Endothelial cell of umbilical vein (primary cell): ENCODE data around the gene NUDT3. TPM values are rescaled to one million over a fixed set of nuclear protein-coding genes. Genes with fewer than 3 reads are reported as not detected.

Experiments
- BruUV-seq: library from RNA; stranded (reverse); fragments of 400-500 nt; replicated peaks from 2 replicates; lab custom pipeline; 2021; lab: Mats Ljungman, UMichigan
- CTCF ChIA-PET: fragments of 300-600, 350-600 bp; sonication (Branson Sonifier 250); formaldehyde crosslinking; loops from one replicate; lab custom pipeline; 2021; ENCODE audit warnings: antibody characterized with exemption, inconsistent platforms; lab: Charles Lee
- POLR2A ChIA-PET: fragments of 300-600, 350-600 bp; sonication (Branson Sonifier 250); formaldehyde crosslinking; loops from one replicate; lab custom pipeline; 2021; ENCODE audit warnings: antibody characterized with exemption, inconsistent platforms; lab: Charles Lee
- DNase-seq: peaks from one replicate; pipeline ENCODE4 v3.0.0-alpha.2; 2011; ENCODE audit warnings: low read depth, low spot score
- FAIRE-seq: peaks from 2 replicates; lab custom pipeline; 2011; peaks lifted over from hg19 to GRCh38; lab: Jason Lieb, UNC
- H2AFZ ChIP-seq: 2 replicates; pipeline ENCODE4 v1.6.0; 2012; ENCODE audit warnings: low read depth, low read length, control low read depth, inconsistent platforms
- H3K27ac ChIP-seq: 2 replicates; pipeline ENCODE4 v1.5.1; 2011; ENCODE audit warnings: low read depth, mild to moderate bottlenecking, control low read depth, low read length, moderate library complexity; ENCODE audit not compliant: insufficient read depth
- H3K27me3 ChIP-seq, 2 experiments: 2 replicates each; pipeline versions ENCODE4 v1.6.0 to v1.6.1; 2011; ENCODE audit warnings: low read length in 2 of 2, mixed read lengths in 1 of 2; ENCODE audit not compliant: control insufficient read depth in 2 of 2, insufficient read depth in 2 of 2
- H3K36me3 ChIP-seq, 2 experiments: 2 replicates in 1 of 2; 3 replicates in 1 of 2; pipeline ENCODE4 v1.5.1; 2011; ENCODE audit warnings: low read length in 2 of 2, mild to moderate bottlenecking in 1 of 2, moderate library complexity in 1 of 2; ENCODE audit not compliant: control insufficient read depth in 2 of 2, insufficient read depth in 2 of 2; ENCODE audit errors: extremely low read depth in 1 of 2
- H3K4me1 ChIP-seq: 3 replicates; pipeline ENCODE4 v1.5.1; 2011; ENCODE audit warnings: mild to moderate bottlenecking, low read length; ENCODE audit not compliant: control insufficient read depth, insufficient read depth; ENCODE audit errors: extremely low read depth
- H3K4me2 ChIP-seq: 2 replicates; pipeline ENCODE4 v1.6.1; 2011; ENCODE audit warnings: low read length, control low read depth, mixed read lengths; ENCODE audit not compliant: insufficient read depth
- H3K4me3 ChIP-seq, 3 experiments: fragments of 200-600 bp in 1 of 3; sonication (generic), shearing (Covaris generic) in 1 of 3; replicated peaks in 1 of 3; 2 replicates each; pipeline ENCODE4 v1.5.1; 2011 to 2016; ENCODE audit warnings: control low read depth in 3 of 3, low read length in 3 of 3, mild to moderate bottlenecking in 2 of 3, inconsistent platforms in 1 of 3, low read depth in 1 of 3, moderate library complexity in 1 of 3; ENCODE audit not compliant: insufficient read depth in 1 of 3
- H3K79me2 ChIP-seq: 2 replicates; pipeline ENCODE4 v1.6.0; 2012; ENCODE audit warnings: low read length, inconsistent platforms; ENCODE audit not compliant: control insufficient read depth, insufficient read depth
- H3K9ac ChIP-seq: replicated peaks from 2 replicates; pipeline ENCODE3; 2011; ENCODE audit warnings: low read length, control low read depth; ENCODE audit not compliant: insufficient read depth; ENCODE audit errors: extremely low read depth
- H3K9me1 ChIP-seq: replicated peaks from 3 replicates; pipeline ENCODE4 v1.6.0; 2011; ENCODE audit warnings: mild to moderate bottlenecking, low read length; ENCODE audit not compliant: control insufficient read depth, insufficient read depth; ENCODE audit errors: extremely low read depth
- H3K9me3 ChIP-seq: replicated peaks from 2 replicates; pipeline ENCODE4 v1.5.1; 2012; ENCODE audit warnings: low read length, inconsistent platforms; ENCODE audit not compliant: control insufficient read depth, insufficient read depth
- H4K20me1 ChIP-seq: replicated peaks from 2 replicates; pipeline ENCODE3; 2011; ENCODE audit warnings: mild to moderate bottlenecking, low read length; ENCODE audit not compliant: control insufficient read depth, insufficient read depth; ENCODE audit errors: extremely low read depth
- CTCF ChIP-seq, 2 donors: IDR thresholded peaks; 1 replicate in 1 of 2; 2 replicates in 1 of 2; pipeline ENCODE4 v1.5.1; 2011; ENCODE audit warnings: low read length in 2 of 2, mild to moderate bottlenecking in 2 of 2, moderate library complexity in 2 of 2, control low read depth in 1 of 2, inconsistent platforms in 1 of 2, low read depth in 1 of 2; ENCODE audit not compliant: insufficient read depth in 1 of 2; ENCODE audit errors: extremely low read depth in 1 of 2
- FOS ChIP-seq: IDR thresholded peaks from 2 replicates; pipeline ENCODE4 v1.6.1; 2011; ENCODE audit warnings: mild to moderate bottlenecking, low read length, moderate library complexity, borderline replicate concordance; ENCODE audit not compliant: insufficient read depth
- GATA2 ChIP-seq: IDR thresholded peaks from 2 replicates; pipeline ENCODE4 v1.7.0; 2011; ENCODE audit warnings: low read depth, mild to moderate bottlenecking, moderate library complexity, mixed read lengths, low read length; ENCODE audit not compliant: insufficient read length, insufficient read depth
- dilution Hi-C: fragments of 300-500 bp; cut with MboI; formaldehyde crosslinking; loops from one replicate; pipeline ENCODE4 v1.15.0; 2019; ENCODE audit warnings: low sequenced_read_pairs; ENCODE audit not compliant: extremely low pct_ligation_motif_present
- intact Hi-C: fragments of 100-400 bp; cut with micrococcal nuclease; formaldehyde crosslinking; loops from one replicate; pipeline ENCODE4 v1.10.0; 2022
- polyA plus RNA-seq, 4 experiments: library from polyadenylated mRNA; depleted of rRNA in 3 of 4; stranded (reverse) in 3 of 4; unstranded in 1 of 4; fragments of >200 nt; gene quantifications; 2 replicates each; pipeline versions ENCODE4 v1.2.1 to v1.2.3, GENCODE V29; 2011 to 2012; ENCODE audit warnings: missing spikeins in 1 of 4
- total RNA-seq: library from RNA; stranded (reverse); gene quantifications from 2 replicates; pipeline ENCODE4 v1.2.3, GENCODE V29; 2021

NUDT3 gene
- total and polyA plus RNA-seq, 2 donors (not counting 3 experiments of a cell fraction or from before 2014, with no cell fraction given) = 11.9 to 30.9 TPM

- H3K79me2 ChIP-seq = peaks cover 30% of the 10 kb centered on the region
- dilution Hi-C loops (no loop called here), intact Hi-C loops (no loop called here)
- TF ChIP-seq GATA2 = no peak
- TF ChIP-seq CTCF (IDR thresholded peaks at IDR 0.05; ENCODE audit: extremely low read depth in 1 of 2, insufficient read depth in 1 of 2, low read depth in 1 of 2, low read length in 2 of 2) = no peak
- H3K9me1 ChIP-seq = no peaks in the 10 kb centered on the region
- no peaks in the 10 kb centered on the region for H4K20me1 ChIP-seq
- DNase-seq (no peak), FAIRE-seq (no peak)
- no TSS peak for BruUV-seq
- H3K27me3 ChIP-seq = no peaks in the 10 kb centered on the region
- H3K4me1 ChIP-seq = peaks cover 25% of the 10 kb centered on the region
- no peak overlapping the region for H3K4me3 ChIP-seq
- H3K9me3 ChIP-seq = no peaks in the 10 kb centered on the region
- H3K9ac ChIP-seq = no peak overlapping the region
- ChIA-PET CTCF (no interaction called here), POLR2A (no interaction called here)
- H3K4me2 ChIP-seq = no peak overlapping the region
- H3K27ac ChIP-seq = no peak overlapping the region
- H3K36me3 ChIP-seq = no peaks in the 10 kb centered on the region
- no peak overlapping the region for H2AFZ ChIP-seq
Measured at GRCh38 chr6:34334796-34335416, 57.6 kb downstream of the NUDT3 start.

DNA sequence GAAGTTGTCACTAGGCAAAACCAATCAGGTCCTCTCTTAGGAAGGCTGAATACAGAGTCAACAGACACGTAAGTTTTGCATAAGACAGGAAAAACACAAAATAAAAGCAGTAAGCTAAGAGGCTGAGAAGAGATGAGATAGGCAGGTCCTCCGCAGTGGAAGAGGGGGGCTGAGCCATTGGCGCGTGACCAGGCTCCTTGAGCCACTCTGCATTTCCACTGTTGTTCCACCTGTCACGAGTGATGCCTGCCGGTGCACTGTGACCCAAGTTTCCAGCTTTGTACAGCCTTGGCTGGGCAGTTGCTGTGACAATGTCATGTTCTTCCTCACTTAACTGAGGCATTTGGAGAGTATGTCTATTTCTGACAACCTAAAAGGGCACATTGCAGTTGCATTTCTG lies 58.6 kb downstream of the NUDT3 start:
- no peaks in the 10 kb centered on the region for H3K9me1 ChIP-seq
- no peak overlapping the region for H3K4me2 ChIP-seq
- no peaks in the 10 kb centered on the region for H4K20me1 ChIP-seq
- peaks cover 18% of the 10 kb centered on the region for H3K4me1 ChIP-seq
- intact Hi-C loops (no loop called here), dilution Hi-C loops (no loop called here)
- H2AFZ ChIP-seq = no peak overlapping the region
- BruUV-seq = no TSS peak
- no peak overlapping the region for H3K9ac ChIP-seq
- no peak for DNase-seq
- no peaks in the 10 kb centered on the region for H3K27me3 ChIP-seq
- TF ChIP-seq CTCF (IDR thresholded peaks at IDR 0.05; ENCODE audit: extremely low read depth in 1 of 2, insufficient read depth in 1 of 2, low read depth in 1 of 2, low read length in 2 of 2) (no peak), GATA2 (no peak), FOS (no peak)
- H3K27ac ChIP-seq = no peak overlapping the region
- CTCF ChIA-PET = interaction anchor here (1.0 to 1.5 kb wide), 2 partner anchors 10 to 84 kb away, joined by 3 to 5 read pairs; no protein-coding TSS in a partner anchor
- POLR2A ChIA-PET = no interaction called here
- H3K79me2 ChIP-seq = peaks cover 22% of the 10 kb centered on the region
- H3K36me3 ChIP-seq = no peaks in the 10 kb centered on the region
- no peak for FAIRE-seq
- H3K9me3 ChIP-seq = no peaks in the 10 kb centered on the region
- no peak overlapping the region for H3K4me3 ChIP-seq
